Measurements from ENCODE around the gene LACTB. TPM values are rescaled to one million over a fixed set of nuclear protein-coding genes. Genes with fewer than 3 reads are reported as not detected.
A peak's percentile ranks its signal among the peaks of the same experiment; 100 is the strongest.

The LACTB gene
- total RNA-seq, 1 donor from 2014 or later: 34.7 TPM

DNA sequence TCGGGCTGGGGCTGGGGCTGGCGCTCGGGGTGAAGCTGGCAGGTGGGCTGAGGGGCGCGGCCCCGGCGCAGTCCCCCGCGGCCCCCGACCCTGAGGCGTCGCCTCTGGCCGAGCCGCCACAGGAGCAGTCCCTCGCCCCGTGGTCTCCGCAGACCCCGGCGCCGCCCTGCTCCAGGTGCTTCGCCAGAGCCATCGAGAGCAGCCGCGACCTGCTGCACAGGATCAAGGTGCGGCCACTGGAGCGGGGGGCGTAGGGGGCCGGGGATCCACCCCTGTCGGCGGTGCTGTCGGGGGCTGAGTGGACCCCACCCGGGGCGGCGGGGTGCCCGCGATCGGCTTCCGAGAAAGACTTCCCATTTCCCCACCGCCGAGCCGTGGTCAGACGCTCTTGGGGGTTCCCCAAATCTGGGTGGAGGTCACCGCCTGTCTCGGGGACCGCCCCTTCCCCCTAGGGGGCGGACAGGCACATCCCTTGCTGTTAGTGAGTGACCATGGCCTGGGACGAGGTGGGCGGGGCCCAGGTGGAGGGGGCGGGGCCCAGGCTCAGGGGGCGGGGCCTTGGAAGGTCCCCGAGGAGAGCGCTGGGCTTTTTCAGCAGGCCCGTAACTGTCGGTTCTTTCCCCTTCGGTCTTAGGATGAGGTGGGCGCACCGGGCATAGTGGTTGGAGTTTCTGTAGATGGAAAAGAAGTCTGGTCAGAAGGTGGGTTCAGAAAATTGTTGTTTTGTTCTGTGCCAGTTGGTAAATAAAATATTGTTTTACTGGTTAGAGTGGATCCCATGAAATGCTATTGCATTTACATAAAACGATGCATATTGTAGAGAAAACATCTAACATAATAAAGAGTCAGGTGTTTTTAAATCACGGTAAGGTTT lies 578 bp downstream of the LACTB start:
- Histone ChIP-seq H3K4me3 (peak overlapping the region; percentile 96), H3K36me3 (peaks cover 7% of the 10 kb centered on the region), H3K27ac (peak overlapping the region; percentile 93), H3K27me3 (ENCODE audit: low read depth) (no peaks in the 10 kb centered on the region), H3K4me1 (peaks cover 8% of the 10 kb centered on the region), H3K9me3 (no peaks in the 10 kb centered on the region)
- TF ChIP-seq, protein P1, sequence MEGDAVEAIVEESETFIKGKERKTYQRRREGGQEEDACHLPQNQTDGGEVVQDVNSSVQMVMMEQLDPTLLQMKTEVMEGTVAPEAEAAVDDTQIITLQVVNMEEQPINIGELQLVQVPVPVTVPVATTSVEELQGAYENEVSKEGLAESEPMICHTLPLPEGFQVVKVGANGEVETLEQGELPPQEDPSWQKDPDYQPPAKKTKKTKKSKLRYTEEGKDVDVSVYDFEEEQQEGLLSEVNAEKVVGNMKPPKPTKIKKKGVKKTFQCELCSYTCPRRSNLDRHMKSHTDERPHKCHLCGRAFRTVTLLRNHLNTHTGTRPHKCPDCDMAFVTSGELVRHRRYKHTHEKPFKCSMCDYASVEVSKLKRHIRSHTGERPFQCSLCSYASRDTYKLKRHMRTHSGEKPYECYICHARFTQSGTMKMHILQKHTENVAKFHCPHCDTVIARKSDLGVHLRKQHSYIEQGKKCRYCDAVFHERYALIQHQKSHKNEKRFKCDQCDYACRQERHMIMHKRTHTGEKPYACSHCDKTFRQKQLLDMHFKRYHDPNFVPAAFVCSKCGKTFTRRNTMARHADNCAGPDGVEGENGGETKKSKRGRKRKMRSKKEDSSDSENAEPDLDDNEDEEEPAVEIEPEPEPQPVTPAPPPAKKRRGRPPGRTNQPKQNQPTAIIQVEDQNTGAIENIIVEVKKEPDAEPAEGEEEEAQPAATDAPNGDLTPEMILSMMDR (IDR thresholded peaks at IDR 0.05): peak; percentile 30
- ATAC-seq: peak; percentile 99
- DNase-seq: peak; percentile 94
- intact Hi-C loops (cut with DNase I): no loop called here

DNA sequence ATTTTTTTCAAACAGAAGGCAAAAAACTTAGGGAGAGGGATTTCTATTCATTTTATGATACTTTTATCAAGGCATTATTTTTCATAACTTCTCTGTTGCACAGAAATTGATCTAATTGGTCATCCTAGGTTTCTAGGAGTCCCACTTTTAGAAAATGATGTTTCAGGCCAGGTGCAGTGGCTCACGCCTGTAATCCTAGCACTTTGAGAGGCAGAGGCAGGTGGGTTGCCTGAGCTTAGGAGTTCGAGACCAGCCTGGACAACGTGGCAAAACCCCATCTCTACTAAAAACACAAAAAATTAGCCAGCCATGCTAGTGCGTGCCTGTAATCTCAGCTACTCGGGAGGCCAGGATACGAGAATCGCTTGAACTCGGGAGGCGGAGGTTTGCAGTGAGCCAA lies 2.8 kb downstream of the LACTB start:
- Histone ChIP-seq H3K4me1 (peaks cover 8% of the 10 kb centered on the region), H3K4me3 (no peak overlapping the region), H3K27ac (no peak overlapping the region), H3K27me3 (ENCODE audit: low read depth) (no peaks in the 10 kb centered on the region), H3K36me3 (peaks cover 29% of the 10 kb centered on the region), H3K9me3 (no peaks in the 10 kb centered on the region)
- DNase-seq (no peak), ATAC-seq (no peak)
- TF ChIP-seq, protein P1 (IDR thresholded peaks at IDR 0.05): no peak
- intact Hi-C loops (cut with DNase I): no loop called here

DNA sequence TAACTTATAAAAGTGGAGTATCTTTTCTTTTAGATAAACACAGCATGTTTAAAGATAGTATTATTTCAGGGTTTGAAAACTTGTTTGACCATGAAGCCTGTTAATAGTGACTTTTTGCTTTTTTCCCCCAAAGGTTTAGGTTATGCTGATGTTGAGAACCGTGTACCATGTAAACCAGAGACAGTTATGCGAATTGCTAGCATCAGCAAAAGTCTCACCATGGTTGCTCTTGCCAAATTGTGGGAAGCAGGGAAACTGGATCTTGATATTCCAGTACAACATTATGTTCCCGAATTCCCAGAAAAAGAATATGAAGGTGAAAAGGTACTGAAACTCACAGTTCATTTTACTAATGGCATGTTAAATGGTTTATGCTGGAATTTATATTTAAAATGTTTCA lies 5.1 kb downstream of the LACTB start:
- H3K27me3 ChIP-seq (ENCODE audit: low read depth): no peaks in the 10 kb centered on the region
- TF ChIP-seq, protein P1 (IDR thresholded peaks at IDR 0.05): no peak
- DNase-seq (no peak), ATAC-seq (no peak)
- H3K27ac ChIP-seq: no peak overlapping the region
- peaks cover 51% of the 10 kb centered on the region for H3K36me3 ChIP-seq
- no peak overlapping the region for H3K4me3 ChIP-seq
- H3K4me1 ChIP-seq: peaks cover 8% of the 10 kb centered on the region
- H3K9me3 ChIP-seq: no peaks in the 10 kb centered on the region
- intact Hi-C loops (cut with DNase I): no loop called here

DNA sequence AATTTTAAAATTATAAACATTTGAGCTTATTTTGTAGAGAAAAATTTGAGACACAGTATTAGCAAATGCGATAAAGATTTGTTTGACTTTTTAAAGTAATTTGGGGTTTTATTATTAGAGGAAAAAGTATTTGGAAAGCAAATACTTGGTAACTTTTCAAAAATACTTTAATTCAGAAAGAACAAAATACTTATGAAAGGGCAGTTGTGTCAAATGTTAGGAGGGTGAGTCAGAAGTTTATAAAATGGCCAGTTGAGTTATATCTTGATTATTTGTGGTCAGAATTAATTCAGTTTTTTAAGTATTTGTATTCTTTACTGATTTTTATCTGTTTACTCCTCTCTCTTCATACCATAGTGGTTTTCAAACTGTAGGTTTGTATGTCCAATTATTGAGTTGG lies 12.1 kb downstream of the LACTB start:
- peak overlapping the region; percentile 39 for H3K27ac ChIP-seq

GRCh38 chr15:63134245-63134985 lies 12.8 kb downstream of the LACTB start:
- TF ChIP-seq, protein P1 (IDR thresholded peaks at IDR 0.05): no peak
- H3K4me1 ChIP-seq: peaks cover 15% of the 10 kb centered on the region
- no peak overlapping the region for H3K4me3 ChIP-seq
- no peaks in the 10 kb centered on the region for H3K27me3 ChIP-seq (ENCODE audit: low read depth)
- intact Hi-C loops (cut with DNase I): no loop called here
- H3K9me3 ChIP-seq: no peaks in the 10 kb centered on the region
- DNase-seq: no peak
- no peak for ATAC-seq
- peaks cover 23% of the 10 kb centered on the region for H3K36me3 ChIP-seq
- peak overlapping the region; percentile 12 for H3K27ac ChIP-seq

More for the DNA sequence above, 12.1 kb downstream of the LACTB start:
- DNase-seq: no peak
- intact Hi-C loops (cut with DNase I): no loop called here
- Histone ChIP-seq H3K9me3 (no peaks in the 10 kb centered on the region), H3K4me3 (no peak overlapping the region), H3K4me1 (peaks cover 15% of the 10 kb centered on the region), H3K27me3 (ENCODE audit: low read depth) (no peaks in the 10 kb centered on the region), H3K36me3 (peaks cover 29% of the 10 kb centered on the region)
- TF ChIP-seq, protein P1 (IDR thresholded peaks at IDR 0.05): no peak
- ATAC-seq: no peak
